Panc1 (cell line): ENCODE measurements around the gene SYNE1. TPM values are rescaled to one million over a fixed set of nuclear protein-coding genes. Genes with fewer than 3 reads are reported as not detected.

Source experiments
- ATAC-seq: fragments of 200-7000 bp; cut with Tn5 transposase; 2 replicates; pipeline ENCODE4 v1.9.1; 2020; ENCODE audit warnings: mild to moderate bottlenecking, moderate library complexity
- BruUV-seq: library from RNA; stranded (reverse); fragments of 400-500 nt; replicated peaks from 2 replicates; lab custom pipeline; 2021; lab: Mats Ljungman, UMichigan
- CTCF ChIA-PET: fragments of 300-600 bp; sonication (Branson Sonifier 250); formaldehyde crosslinking; loops from one replicate; lab custom pipeline; 2022; ENCODE audit warnings: antibody characterized with exemption; lab: Charles Lee
- POLR2A ChIA-PET: fragments of 300-600 bp; sonication (Branson Sonifier 250); formaldehyde crosslinking; loops from one replicate; lab custom pipeline; 2022; ENCODE audit warnings: antibody characterized with exemption; lab: Charles Lee
- DNase-seq: peaks from one replicate; pipeline ENCODE4 v3.0.0-alpha.2; 2010; ENCODE audit warnings: low read depth, low spot score
- H3K27ac ChIP-seq: 2 replicates; pipeline ENCODE4 v1.5.1; 2011; ENCODE audit warnings: mild to moderate bottlenecking, low read length, inconsistent platforms
- H3K27me3 ChIP-seq: fragments of 200-500 bp; sonication (Bioruptor generic); 2 replicates; pipeline ENCODE4 v1.6.0; 2014; ENCODE audit warnings: low read length, inconsistent platforms; ENCODE audit not compliant: control insufficient read depth, insufficient read depth
- H3K36me3 ChIP-seq: fragments of 200-500 bp; sonication (Bioruptor generic); 2 replicates; pipeline ENCODE4 v1.5.1; 2014; ENCODE audit warnings: inconsistent platforms, mild to moderate bottlenecking, low read length, moderate library complexity; ENCODE audit not compliant: control insufficient read depth, insufficient read depth
- H3K4me1 ChIP-seq: 2 replicates; pipeline ENCODE4 v1.5.1; 2011; ENCODE audit warnings: inconsistent platforms, mild to moderate bottlenecking, low read length, moderate library complexity; ENCODE audit not compliant: control insufficient read depth, insufficient read depth
- H3K4me3 ChIP-seq, 2 experiments: 2 replicates each; pipeline ENCODE4 v1.5.1; 2011 to 2012; ENCODE audit warnings: low read depth in 2 of 2, low read length in 2 of 2, mild to moderate bottlenecking in 2 of 2, inconsistent platforms in 1 of 2, moderate library complexity in 1 of 2
- H3K9me3 ChIP-seq: fragments of 200-500 bp; sonication (Bioruptor generic); 2 replicates; pipeline ENCODE4 v1.5.1; 2014; ENCODE audit warnings: low read depth, mild to moderate bottlenecking, inconsistent platforms, low read length, moderate library complexity; ENCODE audit not compliant: control insufficient read depth, insufficient read depth
- POLR2AphosphoS5 ChIP-seq: IDR thresholded peaks from 2 replicates; pipeline ENCODE4 v1.6.1; 2012; ENCODE audit warnings: mild to moderate bottlenecking, low read depth, low read length, moderate library complexity
- SIN3A ChIP-seq: IDR thresholded peaks from 2 replicates; pipeline ENCODE4 v1.6.1; 2012; ENCODE audit warnings: low read depth, mild to moderate bottlenecking, low read length, moderate library complexity, borderline replicate concordance; ENCODE audit not compliant: insufficient read depth
- TCF7L2 ChIP-seq: IDR thresholded peaks from 2 replicates; pipeline ENCODE4 v1.6.1; 2011; ENCODE audit warnings: mild to moderate bottlenecking, low read depth, low read length, inconsistent platforms
- in situ Hi-C: cut with HindIII; loops from 2 replicates; pipeline ENCODE4 v1.10.0; 2016; ENCODE audit warnings: low sequenced_read_pairs, low pct_unique_long_range_greater_than_20kb
- intact Hi-C: fragments of 100-400 bp; cut with micrococcal nuclease; formaldehyde crosslinking; loops from one replicate; pipeline ENCODE4 v1.10.0; 2022; ENCODE audit not compliant: unreplicated experiment
- total RNA-seq: library from RNA; stranded (reverse); gene quantifications from one replicate; pipeline ENCODE4 v1.2.1, GENCODE V29; 2021; ENCODE audit not compliant: unreplicated experiment
- TF ChIP-seq, protein P1 (sequence below): fragments of 450-650 bp; IDR thresholded peaks from 2 replicates; pipeline ENCODE4 v1.5.1; 2017; ENCODE audit warnings: mild to moderate bottlenecking
- TF ChIP-seq, protein P2 (sequence below), 2 experiments: IDR thresholded peaks; 2 replicates each; pipeline ENCODE4 v1.6.1; 2011 to 2012; ENCODE audit warnings: low read depth in 2 of 2, control low read depth in 1 of 2, low read length in 1 of 2, mild to moderate bottlenecking in 1 of 2, moderate library complexity in 1 of 2; ENCODE audit not compliant: insufficient read depth in 1 of 2

The SYNE1 gene
- total RNA-seq, 1 experiment from 2014 or later, result 3.2 TPM

DNA sequence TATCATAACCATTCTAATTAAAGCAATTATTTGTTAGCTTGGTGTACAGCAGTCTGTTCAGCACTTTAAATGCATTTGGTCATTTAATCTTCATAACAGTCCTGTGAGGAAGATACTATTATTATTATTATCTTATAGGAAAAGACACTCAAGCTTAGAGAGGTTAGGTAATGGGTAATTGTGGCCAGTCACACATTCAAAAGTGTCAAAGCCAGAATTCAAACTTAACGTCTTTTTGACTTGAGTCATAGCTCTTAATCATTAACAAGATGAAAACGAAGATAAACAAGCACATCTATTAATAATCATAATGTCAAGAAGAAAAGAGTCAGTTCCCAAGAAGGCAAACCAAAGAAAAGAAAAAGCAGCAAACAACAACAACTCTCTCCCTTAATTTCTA is 251.0 kb downstream of the SYNE1 start:
- TF ChIP-seq, protein P1, sequence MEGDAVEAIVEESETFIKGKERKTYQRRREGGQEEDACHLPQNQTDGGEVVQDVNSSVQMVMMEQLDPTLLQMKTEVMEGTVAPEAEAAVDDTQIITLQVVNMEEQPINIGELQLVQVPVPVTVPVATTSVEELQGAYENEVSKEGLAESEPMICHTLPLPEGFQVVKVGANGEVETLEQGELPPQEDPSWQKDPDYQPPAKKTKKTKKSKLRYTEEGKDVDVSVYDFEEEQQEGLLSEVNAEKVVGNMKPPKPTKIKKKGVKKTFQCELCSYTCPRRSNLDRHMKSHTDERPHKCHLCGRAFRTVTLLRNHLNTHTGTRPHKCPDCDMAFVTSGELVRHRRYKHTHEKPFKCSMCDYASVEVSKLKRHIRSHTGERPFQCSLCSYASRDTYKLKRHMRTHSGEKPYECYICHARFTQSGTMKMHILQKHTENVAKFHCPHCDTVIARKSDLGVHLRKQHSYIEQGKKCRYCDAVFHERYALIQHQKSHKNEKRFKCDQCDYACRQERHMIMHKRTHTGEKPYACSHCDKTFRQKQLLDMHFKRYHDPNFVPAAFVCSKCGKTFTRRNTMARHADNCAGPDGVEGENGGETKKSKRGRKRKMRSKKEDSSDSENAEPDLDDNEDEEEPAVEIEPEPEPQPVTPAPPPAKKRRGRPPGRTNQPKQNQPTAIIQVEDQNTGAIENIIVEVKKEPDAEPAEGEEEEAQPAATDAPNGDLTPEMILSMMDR, result no peak
- TF ChIP-seq SIN3A (no peak), TCF7L2 (no peak), POLR2AphosphoS5 (no peak)
- TF ChIP-seq, protein P2, sequence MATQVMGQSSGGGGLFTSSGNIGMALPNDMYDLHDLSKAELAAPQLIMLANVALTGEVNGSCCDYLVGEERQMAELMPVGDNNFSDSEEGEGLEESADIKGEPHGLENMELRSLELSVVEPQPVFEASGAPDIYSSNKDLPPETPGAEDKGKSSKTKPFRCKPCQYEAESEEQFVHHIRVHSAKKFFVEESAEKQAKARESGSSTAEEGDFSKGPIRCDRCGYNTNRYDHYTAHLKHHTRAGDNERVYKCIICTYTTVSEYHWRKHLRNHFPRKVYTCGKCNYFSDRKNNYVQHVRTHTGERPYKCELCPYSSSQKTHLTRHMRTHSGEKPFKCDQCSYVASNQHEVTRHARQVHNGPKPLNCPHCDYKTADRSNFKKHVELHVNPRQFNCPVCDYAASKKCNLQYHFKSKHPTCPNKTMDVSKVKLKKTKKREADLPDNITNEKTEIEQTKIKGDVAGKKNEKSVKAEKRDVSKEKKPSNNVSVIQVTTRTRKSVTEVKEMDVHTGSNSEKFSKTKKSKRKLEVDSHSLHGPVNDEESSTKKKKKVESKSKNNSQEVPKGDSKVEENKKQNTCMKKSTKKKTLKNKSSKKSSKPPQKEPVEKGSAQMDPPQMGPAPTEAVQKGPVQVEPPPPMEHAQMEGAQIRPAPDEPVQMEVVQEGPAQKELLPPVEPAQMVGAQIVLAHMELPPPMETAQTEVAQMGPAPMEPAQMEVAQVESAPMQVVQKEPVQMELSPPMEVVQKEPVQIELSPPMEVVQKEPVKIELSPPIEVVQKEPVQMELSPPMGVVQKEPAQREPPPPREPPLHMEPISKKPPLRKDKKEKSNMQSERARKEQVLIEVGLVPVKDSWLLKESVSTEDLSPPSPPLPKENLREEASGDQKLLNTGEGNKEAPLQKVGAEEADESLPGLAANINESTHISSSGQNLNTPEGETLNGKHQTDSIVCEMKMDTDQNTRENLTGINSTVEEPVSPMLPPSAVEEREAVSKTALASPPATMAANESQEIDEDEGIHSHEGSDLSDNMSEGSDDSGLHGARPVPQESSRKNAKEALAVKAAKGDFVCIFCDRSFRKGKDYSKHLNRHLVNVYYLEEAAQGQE (IDR thresholded peaks at IDR 0.05; ENCODE audit: insufficient read depth in 1 of 2, low read depth in 2 of 2, low read length in 1 of 2), result no peak
- no peak overlapping the region for H3K4me3 ChIP-seq
- in situ Hi-C loops, result no loop called here
- H3K27ac ChIP-seq, result no peak overlapping the region
- ChIA-PET CTCF (no interaction called here), POLR2A (no interaction called here)
- DNase-seq (no peak), ATAC-seq (no peak)
- no peaks in the 10 kb centered on the region for H3K9me3 ChIP-seq
- intact Hi-C loops, result no loop called here
- no TSS peak for BruUV-seq
- H3K36me3 ChIP-seq, result no peaks in the 10 kb centered on the region
- H3K4me1 ChIP-seq, result no peaks in the 10 kb centered on the region
- no peaks in the 10 kb centered on the region; the same call in 1 of the 2 replicates for H3K27me3 ChIP-seq

DNA sequence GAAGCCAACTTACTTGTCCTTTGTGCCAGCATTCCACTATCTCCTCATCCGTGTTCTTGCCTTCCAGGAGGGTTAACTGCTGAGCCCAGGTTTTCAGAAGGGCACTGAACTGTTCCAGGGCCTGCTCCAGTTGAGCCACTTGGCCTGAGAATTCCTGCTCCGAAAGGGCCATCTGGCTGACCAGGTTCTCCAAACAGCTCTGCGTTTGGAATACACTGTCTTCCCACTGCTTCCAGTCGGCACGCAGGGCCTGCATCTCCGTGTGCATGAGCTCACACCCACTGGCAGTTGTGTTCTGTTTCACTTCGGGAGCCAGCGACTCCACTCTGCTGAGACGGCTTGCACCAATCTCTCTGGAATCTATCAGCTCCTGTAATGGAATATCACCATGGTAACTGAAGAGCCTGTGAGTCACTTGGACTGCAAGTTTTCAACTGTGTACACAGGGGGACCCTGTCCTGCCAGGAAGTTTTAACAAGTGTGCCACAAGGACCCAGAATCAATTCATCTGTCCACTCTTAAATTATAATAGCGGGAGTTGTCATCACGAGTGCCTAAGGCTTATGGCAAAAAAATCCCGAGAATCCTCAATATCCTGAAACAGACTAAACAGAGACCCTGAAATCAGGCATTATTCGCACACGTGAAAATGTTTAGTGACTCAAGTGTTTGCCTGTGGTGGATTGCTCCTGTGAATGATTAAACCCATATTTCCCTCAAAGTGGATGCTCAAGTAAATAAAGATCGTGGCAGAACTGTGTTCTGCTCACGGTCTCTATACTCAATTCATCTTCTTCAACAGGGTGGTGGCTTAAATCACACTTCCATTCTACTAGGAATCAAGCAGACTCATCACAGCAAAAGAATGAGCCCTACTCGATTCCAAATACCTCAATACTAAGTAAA is 255.9 kb downstream of the SYNE1 start:
- no peak for TF ChIP-seq SIN3A
- TF ChIP-seq TCF7L2, result no peak
- TF ChIP-seq, protein P1, result no peak
- no peak for TF ChIP-seq POLR2AphosphoS5
- TF ChIP-seq, protein P2 (IDR thresholded peaks at IDR 0.05; ENCODE audit: insufficient read depth in 1 of 2, low read depth in 2 of 2, low read length in 1 of 2), result no peak
- CTCF ChIA-PET, result no interaction called here
- no peaks in the 10 kb centered on the region for H3K27me3 ChIP-seq
- peak overlapping the region; percentile 61 for H3K27ac ChIP-seq
- in situ Hi-C loops (no loop called here), intact Hi-C loops (no loop called here)
- peaks cover 10% of the 10 kb centered on the region; the same call in 1 of the 2 replicates for H3K4me1 ChIP-seq
- no peaks in the 10 kb centered on the region for H3K36me3 ChIP-seq
- BruUV-seq, result no TSS peak
- DNase-seq, result peak; percentile 15
- peak overlapping the region; percentile 37 to 70 for H3K4me3 ChIP-seq
- peak; percentile 87 for ATAC-seq
- H3K9me3 ChIP-seq, result no peaks in the 10 kb centered on the region
- POLR2A ChIA-PET, result interaction anchor here (0.7 kb wide), 1 partner anchor 936 kb away, joined by 3 read pairs; no protein-coding TSS in a partner anchor
